Measurements from ENCODE around the gene PKP4.

DNA sequence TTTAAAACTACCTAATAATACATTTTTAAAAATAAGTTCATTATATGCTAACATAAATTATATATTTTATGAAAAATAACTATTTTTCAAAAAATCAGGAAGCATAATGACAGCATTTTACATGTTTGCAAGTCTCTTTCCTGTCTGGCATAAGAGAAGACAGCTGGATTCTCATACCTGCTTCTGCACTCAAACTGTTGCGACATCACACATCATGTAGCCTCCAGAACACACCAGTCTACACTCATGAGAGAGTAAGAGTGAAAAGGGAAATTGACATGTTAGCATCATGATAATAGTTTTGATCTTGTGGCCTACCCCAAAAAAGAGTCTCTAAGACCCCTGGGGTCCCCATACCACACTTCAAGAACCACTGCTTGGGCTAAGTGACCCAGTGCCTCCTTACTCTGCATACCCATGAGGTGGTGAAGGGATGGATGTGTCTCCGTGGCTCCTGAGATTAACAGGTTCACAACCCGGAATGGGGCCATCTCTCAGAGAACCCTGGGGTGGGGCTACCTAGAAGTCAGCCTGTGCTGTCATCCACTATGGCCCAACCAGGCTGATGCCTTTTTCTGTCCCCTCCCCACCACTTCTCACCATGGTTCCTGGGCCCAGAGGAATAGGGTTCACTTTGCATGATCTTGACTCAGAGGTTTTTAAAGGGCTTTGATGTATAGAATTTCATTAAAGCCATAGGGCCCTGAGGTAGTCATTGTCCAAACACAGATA, 235.8 kb downstream of the PKP4 start:
- no peak for TF ChIP-seq POLR2AphosphoS5 (IDR thresholded peaks at IDR 0.05; ENCODE audit: low read depth, low read length)
- no peak for TF ChIP-seq SIN3A (IDR thresholded peaks at IDR 0.05; ENCODE audit: borderline replicate concordance, insufficient read depth, low read length)
- TF ChIP-seq FOXP2 (optimal IDR thresholded peaks at IDR 0.05; ENCODE audit: borderline replicate concordance, extremely low read depth, extremely low read length, insufficient read depth), result no peak
- TF ChIP-seq TAF1 (IDR thresholded peaks at IDR 0.05; ENCODE audit: borderline replicate concordance, insufficient read depth, low read length), result no peak
